Measurements from ENCODE around the gene ZNF365. TPM values are rescaled to one million over a fixed set of nuclear protein-coding genes. Genes with fewer than 3 reads are reported as not detected.

Gene ZNF365
- total RNA-seq, 1 donor from 2014 or later: 2.7 TPM

DNA sequence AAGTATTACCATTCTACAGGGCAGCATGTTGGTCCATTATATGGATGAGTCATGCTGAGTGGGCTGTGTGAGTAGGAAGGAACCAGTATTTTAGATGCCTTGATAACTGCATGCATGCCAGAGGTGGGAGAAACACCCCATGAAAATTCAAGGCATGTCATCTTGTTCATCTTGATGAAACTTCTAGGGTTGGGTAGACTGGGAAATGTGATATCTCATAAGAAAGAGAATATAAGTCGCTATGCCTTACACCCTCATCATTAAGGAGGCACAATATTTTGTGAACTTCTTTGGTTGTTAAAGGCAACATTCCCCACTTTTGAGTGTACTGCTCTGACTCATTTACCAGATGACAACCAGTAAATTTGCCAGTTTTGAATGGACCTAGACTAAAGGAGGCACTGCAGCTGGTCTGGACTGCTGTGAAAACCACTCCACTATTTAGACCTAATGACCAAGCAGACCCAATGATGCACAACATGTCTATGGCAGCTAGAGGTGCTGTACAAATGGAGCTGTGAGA, 48.0 kb downstream of the ZNF365 start:
- DNase-seq: no peak

DNA sequence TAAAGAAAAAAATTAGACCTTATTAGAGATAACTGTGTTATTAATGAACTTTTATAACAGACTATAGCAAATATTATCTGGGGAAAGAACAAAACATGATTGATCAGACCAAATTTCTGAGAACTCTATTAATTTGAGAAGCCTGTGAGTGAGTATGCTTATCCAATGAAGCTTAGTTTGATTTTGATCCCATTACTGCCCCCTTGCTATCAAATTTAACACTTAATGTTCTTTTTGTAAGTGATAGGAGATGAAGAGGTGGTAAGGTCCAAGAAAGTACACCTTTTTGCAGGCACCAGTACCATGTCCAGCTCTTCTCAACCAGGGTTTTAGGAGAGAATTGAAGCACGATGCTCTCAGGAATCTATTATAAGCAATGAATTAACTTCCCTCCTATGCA, 49.9 kb downstream of the ZNF365 start:
- no peak for DNase-seq

DNA sequence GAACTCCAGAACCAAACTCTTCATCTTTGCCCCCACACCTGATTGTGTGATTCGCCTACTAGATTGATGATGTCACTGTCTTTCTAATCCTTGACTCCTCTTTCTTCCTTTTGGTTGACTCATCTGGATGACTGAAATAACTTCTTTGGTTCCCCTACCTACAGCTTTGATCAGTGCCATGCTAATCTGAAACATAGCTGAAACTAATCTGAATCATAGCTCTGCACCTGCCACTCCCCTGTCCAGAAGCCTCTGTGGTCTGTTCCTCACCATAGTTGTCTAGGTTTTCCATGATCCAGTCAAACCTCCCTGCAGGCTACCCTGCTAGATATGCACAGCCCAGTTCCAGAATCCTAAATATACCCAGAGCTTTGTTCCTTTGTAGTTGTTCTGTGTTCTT, 51.9 kb downstream of the ZNF365 start:
- no peak for DNase-seq

DNA sequence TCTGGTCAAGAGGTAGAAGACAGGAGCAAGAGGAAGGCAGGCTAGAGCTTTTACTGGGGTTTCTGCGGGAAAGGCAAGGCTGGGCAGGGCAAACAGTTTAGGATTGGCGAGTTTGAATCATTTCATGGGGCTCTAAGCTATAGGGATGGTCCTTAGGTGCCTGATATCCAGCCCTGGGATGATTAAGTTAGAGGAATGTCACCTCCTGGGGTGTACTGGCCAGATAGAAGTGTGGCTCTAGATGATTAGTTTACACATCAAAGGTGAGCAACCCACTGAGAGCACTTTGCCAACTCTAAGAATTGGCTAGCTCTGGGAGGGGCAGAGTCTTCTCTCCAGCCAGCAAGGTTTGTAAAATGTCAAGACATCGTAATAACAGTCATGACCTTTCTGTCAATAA, 52.4 kb downstream of the ZNF365 start:
- no peak for DNase-seq

DNA sequence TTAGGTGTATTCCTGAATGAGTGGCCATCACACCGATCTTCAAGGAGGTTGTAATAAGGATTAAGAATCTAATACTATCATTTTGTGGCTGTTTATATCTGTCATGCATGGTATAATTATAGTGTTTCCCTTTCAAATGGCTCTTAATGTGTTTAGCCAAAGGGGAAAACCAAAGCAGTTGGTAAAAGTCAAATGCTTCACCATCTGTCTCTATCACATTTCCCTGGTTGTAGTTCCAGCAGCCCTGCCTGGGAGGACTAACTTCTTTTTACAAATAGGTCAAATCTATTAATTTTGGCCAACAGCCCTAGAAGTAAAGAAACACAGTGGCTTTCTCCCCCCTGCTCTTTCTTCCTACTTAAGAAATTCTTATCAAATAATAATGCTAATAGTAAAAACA, 56.7 kb downstream of the ZNF365 start:
- no peak for DNase-seq

DNA sequence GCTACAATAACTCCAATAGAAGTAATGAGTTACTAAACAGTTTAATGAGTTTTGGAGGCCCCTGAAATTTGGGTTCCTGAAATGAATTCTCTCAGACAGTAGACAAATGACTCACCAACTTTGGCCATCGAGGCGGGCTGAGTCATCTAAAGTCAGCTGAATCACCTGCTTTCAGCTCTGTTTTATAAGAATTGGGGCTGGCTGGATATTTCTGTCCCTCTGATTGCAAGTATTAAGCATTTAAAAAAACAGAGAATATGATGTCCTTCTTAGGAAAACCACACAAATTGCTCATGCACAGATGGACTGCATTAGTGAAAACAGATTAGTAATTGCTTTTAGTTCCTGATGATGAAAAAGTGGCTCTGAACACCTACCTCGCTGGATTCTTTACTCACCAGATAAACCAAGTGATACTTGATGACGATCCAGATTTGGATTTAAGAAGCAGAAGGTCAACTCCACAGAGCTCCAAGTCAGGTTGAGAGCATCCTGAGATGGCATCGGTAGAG, 59.1 kb downstream of the ZNF365 start:
- no peak for DNase-seq

DNA sequence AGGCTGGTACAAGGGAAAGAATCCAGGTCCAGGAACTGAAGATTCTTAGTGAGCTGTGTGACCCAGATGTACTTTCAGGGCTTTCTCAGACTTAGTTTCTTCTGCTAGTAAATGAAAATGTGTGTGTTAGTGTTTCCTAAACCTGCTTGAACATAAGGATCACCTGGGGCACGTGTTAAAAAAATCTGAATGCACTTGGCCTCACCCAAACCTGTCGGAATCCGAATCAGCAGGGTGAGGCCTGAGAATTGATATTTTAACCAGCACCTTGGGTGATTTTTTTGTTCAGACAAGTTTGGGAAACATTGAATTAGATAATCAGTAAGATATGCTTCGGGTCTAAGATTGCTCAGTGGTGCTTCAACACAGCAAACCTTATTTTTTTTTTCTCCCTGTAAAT, 59.7 kb downstream of the ZNF365 start:
- DNase-seq: no peak

DNA sequence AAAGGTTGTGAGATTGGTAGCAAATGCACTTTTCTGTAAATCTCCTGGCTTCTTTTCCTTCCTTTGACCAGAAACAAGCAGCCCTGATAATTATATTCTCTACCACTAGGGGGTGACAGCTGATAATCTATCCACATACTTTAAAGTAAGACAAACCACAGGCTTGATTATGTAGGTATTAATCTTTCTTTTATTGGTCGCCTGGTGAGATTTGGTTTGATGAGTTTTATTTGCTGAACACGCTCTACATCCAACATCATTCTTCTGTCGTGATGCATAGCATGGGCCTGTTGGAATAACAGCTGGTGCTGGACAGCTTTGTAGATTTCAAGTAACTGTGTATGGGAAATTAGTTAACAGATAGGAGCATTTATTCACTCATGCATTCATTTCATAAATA, 63.5 kb downstream of the ZNF365 start:
- DNase-seq: peak; percentile 22

DNA sequence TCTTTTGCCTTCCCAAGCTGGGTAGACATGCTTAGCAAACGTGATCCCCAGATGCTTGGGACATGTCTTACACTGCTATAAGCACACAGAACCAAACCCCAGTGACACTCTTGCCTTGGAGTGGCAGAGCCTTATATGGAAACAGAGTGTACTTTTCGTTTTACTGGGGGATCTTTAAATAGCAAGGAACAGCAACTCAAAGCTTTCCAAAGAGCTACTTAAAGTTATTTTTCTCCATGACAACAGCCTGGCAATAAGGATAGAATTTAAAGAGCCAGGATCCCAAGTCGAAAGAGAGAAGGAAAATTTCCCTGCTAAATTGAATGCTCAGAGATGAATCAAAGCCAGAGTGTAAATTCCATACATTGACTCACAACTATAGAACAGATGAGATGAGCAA, 67.8 kb downstream of the ZNF365 start:
- peak; percentile 56 for DNase-seq

DNA sequence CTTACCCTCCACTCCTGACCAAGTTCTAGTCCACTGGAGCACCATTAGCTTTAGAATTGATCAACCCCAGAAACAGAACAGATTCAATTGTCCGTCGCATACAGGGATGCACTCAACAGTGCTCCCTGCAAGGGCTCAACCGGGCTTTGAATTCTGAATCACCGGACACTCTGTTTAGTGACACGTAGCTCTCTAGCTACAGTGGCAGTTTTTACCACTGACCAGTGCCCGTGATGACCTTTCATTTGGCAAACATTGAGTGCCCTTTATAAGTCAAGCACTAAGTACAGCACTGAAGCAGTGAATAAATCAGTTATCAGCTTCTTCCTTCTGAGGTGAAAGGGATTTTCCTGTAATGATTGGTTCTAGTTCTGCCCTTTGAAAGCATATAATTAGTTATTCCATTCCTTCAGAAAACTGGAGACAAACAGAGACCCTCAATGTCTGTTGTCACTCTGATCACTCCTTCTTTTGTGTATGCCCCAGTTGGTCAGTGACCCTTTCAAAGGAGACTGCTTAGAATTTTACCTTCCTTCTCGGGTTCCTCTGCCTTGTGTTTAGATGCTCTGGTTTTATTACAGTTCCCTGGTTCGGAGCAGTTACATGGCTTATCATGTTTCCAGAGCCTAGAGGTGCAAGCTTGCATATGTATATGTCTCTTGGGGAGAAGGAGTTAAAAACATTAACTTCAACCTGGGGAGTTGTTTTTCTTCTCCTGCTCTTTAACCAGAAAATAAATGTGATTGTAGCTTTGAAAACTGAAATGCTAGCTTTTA, 68.9 kb downstream of the ZNF365 start:
- no peak for DNase-seq

DNA sequence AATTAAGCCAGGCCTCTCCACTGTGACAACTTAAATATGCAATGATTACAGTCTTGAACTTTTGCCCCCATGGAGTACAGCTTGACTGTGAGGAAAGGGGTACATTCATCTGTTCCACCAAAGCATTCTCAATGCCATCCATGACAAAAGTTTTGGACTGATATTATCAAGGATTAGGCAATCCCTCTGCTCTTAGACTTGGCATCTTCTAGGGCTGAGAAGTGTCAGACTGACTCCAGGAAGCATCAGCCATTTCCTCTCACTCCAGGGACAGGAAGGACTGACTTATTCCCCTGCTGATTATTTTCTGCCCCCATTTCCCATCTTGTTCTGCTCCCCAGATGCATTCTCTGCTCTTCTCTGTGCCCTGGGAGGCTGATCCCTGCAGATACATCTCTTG, 69.7 kb downstream of the ZNF365 start:
- DNase-seq: no peak

DNA sequence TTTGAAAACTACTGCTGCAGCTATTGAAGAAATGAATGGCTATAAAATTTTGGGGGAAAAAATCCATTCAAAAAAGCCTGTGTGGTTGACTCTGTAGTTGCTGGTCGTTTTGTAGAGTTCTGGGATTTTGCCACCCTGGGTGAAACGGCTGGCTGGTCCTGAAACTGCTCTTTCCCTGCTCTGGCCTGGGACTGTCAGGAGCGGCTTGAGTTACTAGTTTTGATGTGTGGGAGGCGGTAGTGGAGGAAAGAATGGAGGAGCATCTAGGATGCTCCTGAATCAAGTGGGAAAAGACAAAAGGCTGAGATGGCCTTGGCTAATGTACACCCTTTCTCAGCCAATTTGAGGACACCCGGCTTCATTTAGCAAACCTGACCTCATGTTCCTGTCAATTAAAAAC, 72.5 kb downstream of the ZNF365 start:
- no peak for DNase-seq

DNA sequence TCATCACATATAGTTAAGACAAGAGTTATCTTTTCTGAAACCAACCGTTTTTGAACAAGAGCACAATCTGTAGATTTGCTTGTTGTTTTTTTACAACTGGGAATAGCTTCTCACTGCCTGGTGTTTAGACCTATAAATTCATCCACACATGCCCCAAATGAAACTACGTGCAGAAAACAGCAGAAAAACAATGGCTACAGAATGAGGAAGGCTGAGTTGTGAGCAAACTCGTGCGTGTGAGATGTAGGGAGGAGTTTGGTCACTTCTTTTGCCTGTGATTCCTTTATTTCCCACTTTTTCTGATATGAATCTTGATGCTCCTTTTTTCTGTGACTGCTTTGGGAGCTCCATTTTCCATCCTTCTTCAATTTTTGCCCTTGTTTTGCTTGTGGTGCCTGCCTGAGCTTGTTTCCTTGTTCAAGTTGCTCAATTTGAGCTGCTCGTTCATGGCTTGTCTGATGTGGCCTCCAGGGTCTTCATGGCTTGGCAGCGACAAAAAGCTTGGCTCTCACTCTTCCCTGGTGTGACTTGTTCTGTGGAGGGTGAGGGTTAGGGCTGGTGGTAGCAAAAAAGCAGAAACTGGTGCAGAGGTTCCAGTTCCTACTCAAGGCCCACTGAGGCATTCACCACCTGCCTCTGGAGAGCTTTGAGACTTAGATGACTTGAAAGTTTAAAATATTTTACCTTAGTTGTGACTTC, 76.9 kb downstream of the ZNF365 start:
- no peak for DNase-seq

DNA sequence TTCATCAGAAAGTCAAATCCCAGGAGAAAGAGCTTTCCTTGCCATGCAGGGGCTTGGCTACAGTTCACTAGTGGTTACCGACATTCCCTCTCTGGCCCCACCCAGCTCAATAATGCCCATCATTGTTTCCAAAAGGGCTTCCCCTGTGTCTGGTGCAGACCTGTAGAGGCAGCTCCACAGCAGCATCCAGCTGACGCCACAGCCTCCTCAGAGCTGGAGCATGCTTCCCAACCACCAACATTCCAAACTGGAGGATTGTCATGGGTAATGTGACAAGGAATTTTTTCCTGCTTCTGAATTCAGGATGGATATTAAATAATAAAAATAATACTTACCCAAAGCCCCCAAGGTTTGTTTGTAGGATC, 77.4 kb downstream of the ZNF365 start:
- no peak for DNase-seq

Small RNA genes within 50 kb of the gene (small RNA-seq; reads per million reads assigned to genes)
- gene RN7SL591P (ENCODE audit: low replicate concordance): not detected

Other genes with a start within 250 kb of the ZNF365 start
- 6.5 TPM for gene RTKN2, start 105.5 kb upstream of the ZNF365 start, total RNA-seq